Measurements from ENCODE around the gene TTC39C. TPM values are rescaled to one million over a fixed set of nuclear protein-coding genes. Genes with fewer than 3 reads are reported as not detected.
A peak's percentile ranks its signal among the peaks of the same experiment; 100 is the strongest.
"Not testable (repeated sequence)": the region's sequence is repeated elsewhere in the genome, so short reads cannot be mapped to it uniquely, and the experiment has no call there.

TTC39C gene
- total RNA-seq, 1 experiment from 2014 or later, result 22.8 TPM

GRCh38 chr18:24016643-24017042 is 2.1 kb downstream of the TTC39C start:
- DNase-seq (ENCODE audit: low read depth), result no peak

- DNase-seq (ENCODE audit: low read depth), result no peak
Observed at GRCh38 chr18:24018299-24018886, 3.8 kb downstream of the TTC39C start.

GRCh38 chr18:24019641-24020331 is 5.2 kb downstream of the TTC39C start:
- no peak for DNase-seq (ENCODE audit: low read depth)

- no peak for DNase-seq (ENCODE audit: low read depth)
Observed at GRCh38 chr18:24021505-24021904, 7.0 kb downstream of the TTC39C start.

- peak; percentile 51 for DNase-seq (ENCODE audit: low read depth)
Observed at GRCh38 chr18:24022161-24022560, 7.6 kb downstream of the TTC39C start.

GRCh38 chr18:24023185-24023814 is 8.7 kb downstream of the TTC39C start:
- no peak for DNase-seq (ENCODE audit: low read depth)

GRCh38 chr18:24024425-24024824 is 9.9 kb downstream of the TTC39C start:
- DNase-seq (ENCODE audit: low read depth), result no peak

- no peak for DNase-seq (ENCODE audit: low read depth)
Observed at GRCh38 chr18:24026457-24026856, 11.9 kb downstream of the TTC39C start.

- DNase-seq (ENCODE audit: low read depth), result peak; percentile 93
Observed at GRCh38 chr18:24027156-24027827, 12.7 kb downstream of the TTC39C start.

- DNase-seq (ENCODE audit: low read depth), result not testable (repeated sequence)
Observed at GRCh38 chr18:24028946-24029345, 14.4 kb downstream of the TTC39C start.

GRCh38 chr18:24031318-24031717 is 16.8 kb downstream of the TTC39C start:
- no peak for DNase-seq (ENCODE audit: low read depth)

- DNase-seq (ENCODE audit: low read depth), result no peak
Observed at GRCh38 chr18:24031916-24032315, 17.4 kb downstream of the TTC39C start.

- no peak for DNase-seq (ENCODE audit: low read depth)
Observed at GRCh38 chr18:24033641-24034412, 19.3 kb downstream of the TTC39C start.

- DNase-seq (ENCODE audit: low read depth), result no peak
Observed at GRCh38 chr18:24035316-24035715, 20.8 kb downstream of the TTC39C start.

GRCh38 chr18:24039671-24040070 is 25.1 kb downstream of the TTC39C start:
- no peak for DNase-seq (ENCODE audit: low read depth)

GRCh38 chr18:24041691-24042090 is 27.1 kb downstream of the TTC39C start:
- DNase-seq (ENCODE audit: low read depth), result no peak

GRCh38 chr18:24043403-24043802 is 28.8 kb downstream of the TTC39C start:
- DNase-seq (ENCODE audit: low read depth), result no peak

- no peak for DNase-seq (ENCODE audit: low read depth)
Observed at GRCh38 chr18:24048261-24048660, 33.7 kb downstream of the TTC39C start.

- no peak for DNase-seq (ENCODE audit: low read depth)
Observed at GRCh38 chr18:24049142-24049541, 34.6 kb downstream of the TTC39C start.

- DNase-seq (ENCODE audit: low read depth), result peak; percentile 56
Observed at GRCh38 chr18:24051031-24051947, 36.7 kb downstream of the TTC39C start.

GRCh38 chr18:24052053-24052452 is 37.5 kb downstream of the TTC39C start:
- DNase-seq (ENCODE audit: low read depth), result no peak
